ENCODE measurements around the gene TANC1. TPM values are rescaled to one million over a fixed set of nuclear protein-coding genes. Genes with fewer than 3 reads are reported as not detected.

Gene TANC1
- total and polyA plus RNA-seq, 2 donors (not counting 3 experiments of a cell fraction or from before 2014, with no cell fraction given): 58.9 to 99.4 TPM

GRCh38 chr2:159060518-159060917 lies 92.1 kb downstream of the TANC1 start:
- no peak for FAIRE-seq
- Histone ChIP-seq H3K9me3 (replicated peaks; ENCODE audit: control insufficient read depth, insufficient read depth, low read length) (no peaks in the 10 kb centered on the region), H3K4me1 (ENCODE audit: control insufficient read depth, extremely low read depth, insufficient read depth, low read length) (peaks cover 26% of the 10 kb centered on the region), H3K79me2 (ENCODE audit: control insufficient read depth, insufficient read depth, low read length) (peaks cover 60% of the 10 kb centered on the region), H4K20me1 (replicated peaks; ENCODE audit: control insufficient read depth, extremely low read depth, insufficient read depth, low read length) (no peaks in the 10 kb centered on the region), H3K4me3 (replicated peaks in 1 of 3; ENCODE audit: insufficient read depth in 1 of 3, low read depth in 1 of 3, low read length in 3 of 3) (no peak overlapping the region), H3K27me3 (ENCODE audit: control insufficient read depth in 2 of 2, insufficient read depth in 2 of 2, low read length in 2 of 2) (no peaks in the 10 kb centered on the region), H3K9ac (replicated peaks; ENCODE audit: extremely low read depth, insufficient read depth, low read length) (no peak overlapping the region), H3K4me2 (ENCODE audit: insufficient read depth, low read length) (no peak overlapping the region), H3K9me1 (replicated peaks; ENCODE audit: control insufficient read depth, extremely low read depth, insufficient read depth, low read length) (no peaks in the 10 kb centered on the region), H3K36me3 (ENCODE audit: control insufficient read depth in 2 of 2, extremely low read depth in 1 of 2, insufficient read depth in 2 of 2, low read length in 2 of 2) (peaks cover 0 to 1% of the 10 kb centered on the region in 2 experiments), H3K27ac (ENCODE audit: insufficient read depth, low read depth, low read length) (no peak overlapping the region), H2AFZ (ENCODE audit: low read depth, low read length) (no peak overlapping the region)
- dilution Hi-C loops (cut with MboI; ENCODE audit: extremely low pct_ligation_motif_present, low sequenced_read_pairs): no loop called here
- intact Hi-C loops (cut with micrococcal nuclease): no loop called here
- DNase-seq (ENCODE audit: low read depth, low spot score): no peak
- POLR2A ChIA-PET: no interaction called here
- TF ChIP-seq EZH2 (IDR thresholded peaks at IDR 0.05; ENCODE audit: borderline replicate concordance, low read depth, low read length, severe bottlenecking) (no peak), MAX (IDR thresholded peaks at IDR 0.05; ENCODE audit: insufficient read depth, insufficient read length) (no peak), CTCF (IDR thresholded peaks at IDR 0.05; ENCODE audit: extremely low read depth in 1 of 2, insufficient read depth in 1 of 2, low read depth in 1 of 2, low read length in 2 of 2) (no peak), FOS (IDR thresholded peaks at IDR 0.05; ENCODE audit: borderline replicate concordance, insufficient read depth, low read length) (no peak), MYC (IDR thresholded peaks at IDR 0.05; ENCODE audit: low read depth, low read length) (no peak)
- CTCF ChIA-PET: no interaction called here
- no TSS peak for BruUV-seq (replicated peaks)

- H3K79me2 ChIP-seq (ENCODE audit: control insufficient read depth, insufficient read depth, low read length): peaks cover 37% of the 10 kb centered on the region
- POLR2A ChIA-PET: interaction anchor here (0.8 kb wide), 1 partner anchor 10 kb away, joined by 3 read pairs; no protein-coding TSS in a partner anchor
Measured at GRCh38 chr2:159063677-159064076, 95.2 kb downstream of the TANC1 start.

More at GRCh38 chr2:159063677-159064076, 95.2 kb downstream of the TANC1 start:
- Histone ChIP-seq H4K20me1 (replicated peaks; ENCODE audit: control insufficient read depth, extremely low read depth, insufficient read depth, low read length) (no peaks in the 10 kb centered on the region), H3K4me3 (replicated peaks in 1 of 3; ENCODE audit: insufficient read depth in 1 of 3, low read depth in 1 of 3, low read length in 3 of 3) (no peak overlapping the region), H3K4me2 (ENCODE audit: insufficient read depth, low read length) (no peak overlapping the region), H3K27ac (ENCODE audit: insufficient read depth, low read depth, low read length) (no peak overlapping the region), H3K9ac (replicated peaks; ENCODE audit: extremely low read depth, insufficient read depth, low read length) (no peak overlapping the region), H3K36me3 (ENCODE audit: control insufficient read depth in 2 of 2, extremely low read depth in 1 of 2, insufficient read depth in 2 of 2, low read length in 2 of 2) (peaks cover 1 to 8% of the 10 kb centered on the region in 2 experiments), H3K27me3 (ENCODE audit: control insufficient read depth in 2 of 2, insufficient read depth in 2 of 2, low read length in 2 of 2) (no peaks in the 10 kb centered on the region), H3K9me1 (replicated peaks; ENCODE audit: control insufficient read depth, extremely low read depth, insufficient read depth, low read length) (no peaks in the 10 kb centered on the region), H3K9me3 (replicated peaks; ENCODE audit: control insufficient read depth, insufficient read depth, low read length) (no peaks in the 10 kb centered on the region), H2AFZ (ENCODE audit: low read depth, low read length) (no peak overlapping the region), H3K4me1 (ENCODE audit: control insufficient read depth, extremely low read depth, insufficient read depth, low read length) (peaks cover 32% of the 10 kb centered on the region)
- intact Hi-C loops (cut with micrococcal nuclease) (loop anchor here (1.0 to 2.0 kb wide), 2 partner anchors 10 to 65 kb away; no protein-coding TSS in a partner anchor), dilution Hi-C loops (cut with MboI; ENCODE audit: extremely low pct_ligation_motif_present, low sequenced_read_pairs) (no loop called here)
- no TSS peak for BruUV-seq (replicated peaks)
- CTCF ChIA-PET: interaction anchor here (0.7 to 4.1 kb wide), 7 partner anchors 8 to 55 kb away, joined by 3 to 23 read pairs (median 4); no protein-coding TSS in a partner anchor
- FAIRE-seq (no peak), DNase-seq (ENCODE audit: low read depth, low spot score) (no peak)
- no peak for TF ChIP-seq MYC (IDR thresholded peaks at IDR 0.05; ENCODE audit: low read depth, low read length)
- TF ChIP-seq FOS (IDR thresholded peaks at IDR 0.05; ENCODE audit: borderline replicate concordance, insufficient read depth, low read length): no peak
- no peak for TF ChIP-seq CTCF (IDR thresholded peaks at IDR 0.05; ENCODE audit: extremely low read depth in 1 of 2, insufficient read depth in 1 of 2, low read depth in 1 of 2, low read length in 2 of 2)
- TF ChIP-seq JUN (IDR thresholded peaks at IDR 0.05; ENCODE audit: borderline replicate concordance, insufficient read depth, insufficient read length, low read depth): no peak
- TF ChIP-seq MAX (IDR thresholded peaks at IDR 0.05; ENCODE audit: insufficient read depth, insufficient read length): no peak
